GM18858 (cell line): ENCODE results near the gene GRK2.
"Not testable (repeated sequence)": the region's sequence is repeated elsewhere in the genome, so short reads cannot be mapped to it uniquely, and the experiment has no call there.

Experiments used
- ATAC-seq: cut with Tn5 transposase; IDR thresholded peaks from one replicate; pipeline ENCODE4 v1.9.1; 2021; ENCODE audit not compliant: unreplicated experiment

Gene GRK2

GRCh38 chr11:67253872-67254624, 12.2 kb upstream of the GRK2 start:
- ATAC-seq = no peak

GRCh38 chr11:67254798-67255197, 11.5 kb upstream of the GRK2 start:
- ATAC-seq = no peak

- no peak for ATAC-seq
Measured at GRCh38 chr11:67255353-67255752, 10.9 kb upstream of the GRK2 start.

- no peak for ATAC-seq
Measured at GRCh38 chr11:67255864-67256263, 10.4 kb upstream of the GRK2 start.

GRCh38 chr11:67256477-67257135, 9.7 kb upstream of the GRK2 start:
- no peak for ATAC-seq

GRCh38 chr11:67260406-67260805, 5.9 kb upstream of the GRK2 start:
- ATAC-seq = no peak

GRCh38 chr11:67260885-67261639, 5.2 kb upstream of the GRK2 start:
- ATAC-seq = not testable (repeated sequence)

- no peak for ATAC-seq
Measured at GRCh38 chr11:67261640-67261945, 4.7 kb upstream of the GRK2 start.

GRCh38 chr11:67261946-67262681, 4.2 kb upstream of the GRK2 start:
- no peak for ATAC-seq

GRCh38 chr11:67262731-67263675, 3.3 kb upstream of the GRK2 start:
- no peak for ATAC-seq

GRCh38 chr11:67264260-67264659, 2.0 kb upstream of the GRK2 start:
- no peak for ATAC-seq

- ATAC-seq = no peak
Measured at GRCh38 chr11:67264877-67265632, 1.2 kb upstream of the GRK2 start.

GRCh38 chr11:67265633-67266448, 432 bp upstream of the GRK2 start:
- no peak for ATAC-seq

GRCh38 chr11:67267188-67268080, 1.2 kb downstream of the GRK2 start:
- no peak for ATAC-seq

- ATAC-seq = peak; percentile 36
Measured at GRCh38 chr11:67268081-67268961, 2.0 kb downstream of the GRK2 start.

GRCh38 chr11:67268962-67269268, 2.6 kb downstream of the GRK2 start:
- ATAC-seq = no peak
